Stimulated activated CD4-positive, alpha-beta T cell treated with anti-CD3 and anti-CD28 coated beads, Interleukin-4, amount 100 ng/mL, for 48 hours (primary cell): ENCODE results near the gene EXOSC10.
A peak's percentile ranks its signal among the peaks of the same experiment; 100 is the strongest.

Experiments
- DNase-seq, 2 donors: peaks; one replicate each; pipeline ENCODE4 v3.0.0-alpha.2; 2020; ENCODE audit warnings: low read depth in 2 of 2

EXOSC10 gene

GRCh38 chr1:11099310-11100148 is at the start of gene EXOSC10:
EXOSC10 (minus strand) TSS chr1:11099869; CDS start chr1:11099831, 38 bp downstream.
- peak; percentile 91 to 94 for DNase-seq

DNA sequence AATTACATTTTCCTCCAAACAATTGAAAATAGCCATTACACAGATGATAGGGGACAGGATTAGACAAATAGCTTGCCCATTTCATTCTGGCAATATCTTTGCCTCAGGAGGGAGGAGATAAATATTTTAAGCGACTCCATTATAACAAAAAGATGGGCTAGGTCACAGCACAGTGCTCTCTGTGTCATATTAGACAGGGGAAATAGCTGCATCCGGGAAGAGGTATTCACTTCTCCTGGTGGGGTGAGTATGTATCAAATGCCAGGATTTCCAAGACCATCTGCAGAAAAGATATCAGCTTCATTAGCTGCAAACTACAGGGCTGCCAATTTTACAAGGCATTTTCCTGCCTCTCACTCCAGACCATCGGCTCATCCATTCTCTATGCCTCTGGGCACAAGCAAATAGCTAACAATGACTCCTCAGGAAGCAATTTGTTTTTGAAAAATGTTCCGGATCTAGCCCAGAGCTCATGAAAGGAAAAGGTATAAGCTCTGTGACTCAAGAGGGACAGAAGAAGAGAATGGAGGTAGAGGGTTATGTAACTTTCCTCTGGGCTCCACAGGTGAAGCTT is 47.6 kb upstream of the EXOSC10 start:
- no peak for DNase-seq

- no peak for DNase-seq
Observed at GRCh38 chr1:11145741-11146140, 46.1 kb upstream of the EXOSC10 start.

DNA sequence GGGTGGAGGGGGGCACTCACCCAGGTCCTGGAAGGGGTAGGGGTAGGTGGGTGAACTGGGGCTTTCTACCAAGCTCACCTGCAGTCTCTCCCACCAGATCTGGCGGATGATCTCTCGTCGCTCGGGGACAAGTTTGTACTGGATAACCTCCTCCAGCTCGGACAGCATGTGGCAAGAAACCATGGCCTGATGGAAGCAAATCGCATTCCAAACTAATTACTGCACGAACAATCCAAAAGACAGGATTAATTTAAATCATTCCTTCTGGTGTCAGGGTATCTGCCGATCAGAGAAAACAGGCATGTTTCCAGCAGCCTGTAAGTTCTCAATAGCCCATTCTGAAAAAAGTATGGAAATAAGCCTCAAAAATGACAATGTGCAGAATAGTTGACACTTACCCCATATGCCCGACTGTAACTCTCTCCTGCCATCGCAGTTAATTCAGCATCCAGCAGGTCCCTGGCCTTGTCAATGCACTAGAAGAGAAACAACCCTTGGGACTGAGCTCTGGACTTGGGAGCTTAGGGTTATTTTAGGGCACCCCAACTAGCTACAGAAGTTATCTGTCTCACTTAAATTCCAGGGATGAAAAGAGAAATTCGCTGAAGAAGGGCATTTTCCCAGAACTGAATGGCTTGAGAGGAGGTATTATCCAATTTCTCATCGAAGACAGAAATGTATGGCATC is 45.0 kb upstream of the EXOSC10 start:
- no peak for DNase-seq

DNA sequence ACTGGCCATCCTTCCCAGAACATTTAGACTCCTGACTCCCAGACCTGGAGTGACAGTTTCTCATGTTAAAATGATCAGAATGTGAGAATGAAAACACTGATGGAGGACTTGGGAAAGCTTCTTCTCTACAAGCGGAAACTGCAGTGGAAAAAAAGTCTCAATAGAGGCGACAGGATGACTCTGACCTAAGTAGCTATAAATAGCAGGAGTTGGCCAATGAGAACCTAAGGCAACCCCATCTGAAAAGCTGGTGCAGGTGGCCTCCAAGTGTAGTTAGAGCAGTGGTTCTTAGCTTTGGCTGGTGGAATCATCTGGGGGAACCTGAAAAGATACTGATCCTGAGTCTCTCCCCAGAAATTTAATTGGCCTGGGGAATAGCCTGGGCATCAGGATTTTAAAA is 44.2 kb upstream of the EXOSC10 start:
- no peak for DNase-seq

DNA sequence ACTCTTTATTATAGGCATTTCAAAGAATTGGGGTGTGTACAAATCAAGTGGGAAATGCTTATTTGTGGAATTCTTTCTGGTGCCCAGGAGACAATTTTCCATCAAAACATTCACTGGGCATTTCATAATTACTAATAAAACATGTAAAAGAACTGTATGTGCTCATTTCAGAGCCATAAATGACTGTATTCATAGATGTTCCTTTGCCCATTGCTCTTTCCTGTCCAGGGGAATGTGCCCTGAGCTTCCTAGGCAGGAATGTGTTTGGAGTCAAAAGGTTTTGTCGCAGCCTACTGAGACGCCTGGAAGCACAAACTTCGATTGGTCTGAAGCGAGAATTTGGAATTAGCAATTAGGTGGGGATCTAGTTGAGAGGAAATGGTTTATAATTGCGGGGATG is 43.7 kb upstream of the EXOSC10 start:
- no peak for DNase-seq

- no peak for DNase-seq
Observed at GRCh38 chr1:11142618-11143391, 43.1 kb upstream of the EXOSC10 start.

GRCh38 chr1:11138952-11139351 is 39.3 kb upstream of the EXOSC10 start:
- no peak for DNase-seq

DNA sequence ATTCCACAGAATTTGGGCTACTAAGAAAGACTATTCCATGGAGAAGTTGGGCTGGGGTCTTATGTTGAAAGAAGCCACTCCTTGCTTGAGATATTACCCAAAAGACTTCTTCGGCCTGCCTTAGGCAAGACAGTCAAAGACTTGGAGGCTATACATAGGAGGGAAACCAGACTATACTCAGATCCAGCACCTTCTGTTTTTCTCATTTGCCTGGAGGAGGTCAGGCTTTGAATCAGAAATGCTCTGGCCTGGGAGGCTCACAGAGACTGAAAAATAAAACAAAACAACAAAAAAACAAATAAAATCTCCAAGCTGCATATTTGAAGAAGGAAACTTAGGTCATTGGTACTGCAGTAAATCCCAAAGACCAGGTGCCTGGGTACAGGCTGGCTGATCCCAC is 38.4 kb upstream of the EXOSC10 start:
- no peak for DNase-seq

GRCh38 chr1:11134898-11135266 is 35.2 kb upstream of the EXOSC10 start:
- no peak for DNase-seq

DNA sequence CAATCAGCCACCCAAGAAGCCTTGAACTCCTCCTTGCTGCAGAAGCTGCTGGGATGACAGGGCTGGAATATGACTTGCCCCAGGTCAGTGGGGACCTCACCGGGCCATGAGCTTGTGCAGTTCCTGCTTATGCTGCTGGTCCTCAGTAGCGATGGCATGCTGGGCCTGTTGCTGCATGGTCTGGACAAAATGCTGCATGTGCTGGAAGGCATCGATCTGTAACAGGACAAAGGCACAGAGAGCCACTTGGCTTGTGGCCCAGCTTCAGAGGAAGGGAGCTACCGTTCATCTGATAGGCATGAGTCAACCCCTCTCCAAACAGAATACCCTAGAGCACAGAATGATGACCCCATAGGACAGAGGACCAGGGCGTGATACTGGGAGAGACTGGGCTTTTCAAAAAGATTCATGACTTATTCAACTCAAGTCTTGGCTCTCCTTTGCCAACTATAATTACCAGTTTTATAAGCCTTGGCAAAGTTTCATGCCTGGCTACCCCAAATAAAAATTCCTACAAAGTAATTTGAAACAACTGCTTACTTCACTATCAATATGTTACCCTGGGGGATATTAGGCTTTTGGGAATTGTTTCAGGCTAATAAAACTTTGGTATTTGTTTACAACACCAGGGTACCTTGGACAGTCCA is 34.7 kb upstream of the EXOSC10 start:
- no peak for DNase-seq

DNA sequence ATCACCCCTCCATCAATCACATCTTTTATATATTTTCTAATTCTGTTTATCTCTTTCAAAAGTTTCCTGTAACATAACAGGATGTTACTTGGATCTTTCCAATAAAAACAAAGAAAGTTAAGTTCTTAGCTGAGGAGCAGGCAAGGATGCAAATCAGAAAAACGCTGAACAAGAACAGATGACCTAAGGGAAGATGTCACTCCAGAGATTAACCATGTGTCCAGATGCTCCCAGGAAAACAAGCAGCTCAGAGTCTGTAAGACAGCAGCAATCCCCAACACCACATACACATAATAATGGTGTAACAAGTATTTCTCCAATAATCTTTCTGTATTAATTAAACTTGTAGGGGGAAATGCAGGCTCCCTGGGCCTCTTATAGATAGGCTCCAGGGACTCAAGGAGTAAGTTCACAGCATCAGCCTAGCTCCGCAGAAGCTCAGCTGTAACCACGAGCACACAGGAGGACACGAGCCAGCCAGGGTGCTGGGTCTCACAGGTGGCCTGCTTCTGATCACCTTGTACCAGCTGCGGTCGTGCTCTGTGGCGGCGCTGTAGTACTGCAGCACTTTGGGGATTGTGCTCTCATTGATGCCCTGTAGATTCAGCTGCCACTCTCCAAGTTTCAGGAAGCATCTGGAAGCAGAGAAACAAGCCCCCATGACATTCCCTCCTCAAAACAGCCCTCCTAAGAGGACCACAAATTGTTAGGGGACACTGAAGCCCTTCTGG is 33.1 kb upstream of the EXOSC10 start:
- DNase-seq = no peak

DNA sequence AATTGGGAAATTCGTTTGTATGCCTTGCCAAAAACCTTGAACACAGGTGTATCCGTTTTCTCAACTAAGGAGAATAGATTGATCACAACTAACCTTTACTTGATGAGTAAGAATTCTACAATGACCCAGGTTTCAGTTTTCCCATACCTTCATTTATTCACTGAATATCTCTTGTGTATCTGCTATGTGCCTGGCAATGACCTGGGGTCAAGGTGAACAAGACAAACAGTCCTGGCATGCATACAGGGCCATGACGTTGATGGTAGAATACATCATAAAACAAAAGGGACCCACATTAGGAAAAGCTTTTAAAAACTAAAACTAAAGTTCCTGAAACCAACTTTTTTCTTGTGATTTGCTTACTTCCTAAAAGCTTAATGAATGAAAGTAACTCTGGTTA is 32.1 kb upstream of the EXOSC10 start:
- no peak for DNase-seq

DNA sequence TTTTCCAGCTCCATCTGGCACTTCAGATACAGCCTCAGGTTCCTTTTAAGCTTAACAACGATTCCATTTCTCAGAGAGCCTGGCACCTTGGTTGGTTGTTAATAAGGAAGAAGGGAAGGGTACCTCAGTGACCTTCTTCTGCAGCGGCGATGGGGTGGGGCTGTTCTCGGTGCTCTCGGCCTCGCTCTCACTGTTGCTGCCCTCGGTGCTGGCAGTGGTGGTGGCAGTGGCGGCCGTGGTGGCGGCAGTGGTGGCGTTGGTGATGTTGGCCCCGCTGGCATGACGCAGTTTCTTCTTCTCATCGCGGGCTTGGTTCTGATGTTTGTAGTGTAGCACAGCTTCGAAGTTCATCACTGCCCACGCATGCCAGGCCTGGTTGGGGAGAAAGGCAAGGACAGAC is 30.7 kb upstream of the EXOSC10 start:
- DNase-seq = no peak

DNA sequence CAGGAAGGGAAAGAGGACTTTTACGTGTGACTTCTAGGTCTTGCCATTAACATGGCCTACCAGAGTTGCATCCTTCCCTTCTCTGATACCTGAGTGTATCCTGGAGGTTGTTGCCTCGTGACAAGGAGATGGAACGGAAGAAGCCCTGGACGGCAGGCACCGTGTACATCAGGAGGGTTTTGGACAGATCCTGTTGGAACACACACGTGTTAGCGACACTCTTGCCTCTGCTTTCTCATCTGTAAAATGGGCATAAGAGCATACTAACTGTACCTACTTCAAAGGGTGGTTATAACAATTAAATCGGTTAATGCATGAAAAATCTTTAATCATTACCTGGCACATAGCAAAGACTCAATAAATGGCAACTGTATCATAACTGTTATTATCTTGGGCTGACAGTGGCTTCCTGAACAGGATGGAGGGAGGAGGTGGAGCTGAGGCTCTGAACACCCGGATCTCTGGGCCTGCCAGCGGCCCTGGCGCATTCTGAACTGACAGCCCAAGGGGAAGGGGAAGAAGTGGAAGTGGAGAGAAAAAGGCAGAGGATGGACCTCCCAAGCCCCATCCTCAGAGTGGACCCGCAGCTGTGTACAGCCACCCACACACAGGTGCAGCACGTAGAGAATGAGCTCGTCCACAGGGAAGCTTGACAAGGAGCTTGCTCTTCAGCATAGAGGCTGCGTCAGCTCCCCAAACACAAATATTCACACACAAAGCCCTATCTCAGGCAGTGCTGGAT is 30.2 kb upstream of the EXOSC10 start:
- DNase-seq = no peak

DNA sequence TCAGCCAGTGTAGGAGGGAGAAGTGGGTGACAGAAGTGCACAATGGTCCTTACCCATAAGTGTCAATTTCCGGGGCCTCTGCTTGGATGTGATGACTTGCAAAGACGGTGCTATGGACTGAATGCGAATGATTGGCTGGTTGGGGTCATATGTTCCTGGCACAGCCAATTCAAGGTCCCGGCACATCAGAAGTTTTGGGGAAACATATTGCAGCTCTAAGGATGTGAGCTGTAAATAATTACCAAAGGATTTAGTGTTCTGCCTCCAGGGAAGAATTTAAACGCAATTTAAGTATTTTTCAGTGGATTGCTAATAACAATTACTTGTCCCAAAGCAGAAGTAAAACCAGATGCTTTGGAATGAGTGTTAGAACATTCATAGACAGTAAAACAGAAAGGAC is 26.9 kb upstream of the EXOSC10 start:
- DNase-seq = no peak

- no peak for DNase-seq
Observed at GRCh38 chr1:11125931-11126330, 26.3 kb upstream of the EXOSC10 start.

GRCh38 chr1:11124965-11125364 is 25.3 kb upstream of the EXOSC10 start:
- DNase-seq = no peak

DNA sequence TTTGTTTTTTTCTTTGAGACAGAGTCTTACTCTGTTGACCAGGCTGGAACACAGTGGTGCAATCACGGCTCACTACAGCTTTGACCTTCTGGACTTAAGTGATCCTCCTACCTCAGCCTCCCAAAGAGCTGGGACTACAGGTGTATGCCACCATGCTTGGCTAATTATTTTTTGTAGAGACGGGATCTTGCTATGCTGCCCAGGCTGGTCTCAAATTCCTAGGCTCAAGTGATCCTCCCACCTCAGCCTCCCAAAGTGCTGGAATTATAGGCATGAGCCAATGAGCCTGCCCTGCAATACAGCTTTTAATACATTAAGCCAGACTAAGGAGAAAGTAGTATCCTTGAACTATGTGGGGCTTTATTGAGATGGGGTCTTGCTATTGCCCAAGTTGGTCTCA is 16.6 kb upstream of the EXOSC10 start:
- no peak for DNase-seq

GRCh38 chr1:11114966-11115365 is 15.3 kb upstream of the EXOSC10 start:
- no peak for DNase-seq
